Uterus (tissue), 2 donors: ENCODE data around the gene EYA4.

Experiments used
- POLR2A ChIP-seq, 2 donors: fragments of 450-650 bp; IDR thresholded peaks; one replicate each; pipeline ENCODE4 v1.6.1; 2016; ENCODE audit warnings: antibody characterized with exemption in 2 of 2, mild to moderate bottlenecking in 1 of 2, moderate library complexity in 1 of 2
- TF ChIP-seq, protein P1 (sequence below), 4 experiments: fragments of 200-600 bp in 2 of 4; fragments of 450-650 bp in 2 of 4; sonication (generic) in 2 of 4; IDR thresholded peaks; one replicate each; pipeline ENCODE4 v1.5.1; 2016 to 2019; ENCODE audit warnings: antibody characterized with exemption in 4 of 4, mild to moderate bottlenecking in 2 of 4, moderate library complexity in 1 of 4

DNA sequence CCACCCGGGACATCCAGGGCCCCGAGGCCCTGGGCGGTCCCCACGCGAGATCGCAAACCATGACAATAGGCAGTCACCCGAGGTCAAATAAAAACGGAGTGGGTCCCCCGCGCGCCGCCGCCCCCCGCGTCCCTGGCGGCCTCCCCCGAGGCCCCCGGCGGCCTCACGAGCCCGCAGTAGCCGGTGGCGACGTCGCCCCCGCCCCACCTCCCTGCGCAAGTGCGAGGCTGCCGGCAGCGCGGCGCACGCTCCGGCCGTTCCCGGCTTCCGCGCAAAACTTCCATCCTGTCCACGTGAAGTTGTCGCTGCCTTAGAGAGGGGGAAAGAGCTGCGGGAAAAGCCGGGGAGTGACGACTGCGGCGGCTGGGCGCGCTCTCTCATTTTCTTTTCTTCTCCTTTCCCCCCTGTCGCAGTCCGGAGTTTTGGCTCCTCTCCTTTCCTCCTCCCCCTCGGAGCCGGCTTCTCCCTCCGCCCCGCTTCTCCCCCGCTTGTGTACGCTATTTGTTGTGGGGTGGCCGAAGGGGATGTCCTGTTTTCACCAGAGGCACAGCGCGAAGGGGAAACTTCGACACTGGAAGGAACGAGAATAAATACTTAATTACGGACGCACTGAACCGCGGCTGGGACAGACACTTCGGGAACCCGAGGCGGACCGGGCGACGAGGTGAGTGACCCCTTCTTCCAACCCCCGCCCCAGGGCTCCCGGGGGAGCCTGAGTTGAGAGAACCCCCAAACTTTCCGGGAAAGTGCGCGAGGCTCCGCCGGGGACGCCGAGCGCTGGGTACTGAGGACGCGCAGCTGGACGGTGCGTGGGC is at the start of gene EYA4:
- TF ChIP-seq, protein P1, sequence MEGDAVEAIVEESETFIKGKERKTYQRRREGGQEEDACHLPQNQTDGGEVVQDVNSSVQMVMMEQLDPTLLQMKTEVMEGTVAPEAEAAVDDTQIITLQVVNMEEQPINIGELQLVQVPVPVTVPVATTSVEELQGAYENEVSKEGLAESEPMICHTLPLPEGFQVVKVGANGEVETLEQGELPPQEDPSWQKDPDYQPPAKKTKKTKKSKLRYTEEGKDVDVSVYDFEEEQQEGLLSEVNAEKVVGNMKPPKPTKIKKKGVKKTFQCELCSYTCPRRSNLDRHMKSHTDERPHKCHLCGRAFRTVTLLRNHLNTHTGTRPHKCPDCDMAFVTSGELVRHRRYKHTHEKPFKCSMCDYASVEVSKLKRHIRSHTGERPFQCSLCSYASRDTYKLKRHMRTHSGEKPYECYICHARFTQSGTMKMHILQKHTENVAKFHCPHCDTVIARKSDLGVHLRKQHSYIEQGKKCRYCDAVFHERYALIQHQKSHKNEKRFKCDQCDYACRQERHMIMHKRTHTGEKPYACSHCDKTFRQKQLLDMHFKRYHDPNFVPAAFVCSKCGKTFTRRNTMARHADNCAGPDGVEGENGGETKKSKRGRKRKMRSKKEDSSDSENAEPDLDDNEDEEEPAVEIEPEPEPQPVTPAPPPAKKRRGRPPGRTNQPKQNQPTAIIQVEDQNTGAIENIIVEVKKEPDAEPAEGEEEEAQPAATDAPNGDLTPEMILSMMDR (IDR thresholded peaks at IDR 0.05): no peak
- no peak for TF ChIP-seq POLR2A (IDR thresholded peaks at IDR 0.05)
